Naive B cell (primary cell): ENCODE measurements around the gene TANGO2. TPM values are rescaled to one million over a fixed set of nuclear protein-coding genes. Genes with fewer than 3 reads are reported as not detected.

Experiments used
- ATAC-seq, 2 donors: fragments of 150-1000 bp; cut with Tn5 transposase; 2 replicates each; pipeline ENCODE4 v1.10.0; 2021; ENCODE audit warnings: low read depth in 2 of 2, mild to moderate bottlenecking in 2 of 2, moderate library complexity in 2 of 2
- DNase-seq: peaks from one replicate; pipeline ENCODE4 v3.0.0; 2022
- H3K27ac Mint-ChIP-seq, 6 donors: one replicate each; pipeline ENCODE4 v1.8.0; 2020 to 2022; ENCODE audit warnings: mild to moderate bottlenecking in 6 of 6, mixed read lengths in 6 of 6, moderate library complexity in 5 of 6, inconsistent platforms in 2 of 6
- H3K27me3 Mint-ChIP-seq, 3 donors: one replicate each; pipeline ENCODE4 v1.8.0; 2021 to 2022; ENCODE audit warnings: mixed read lengths in 3 of 3, mild to moderate bottlenecking in 1 of 3
- H3K36me3 Mint-ChIP-seq, 2 donors: one replicate each; pipeline ENCODE4 v1.8.0; 2020 to 2022; ENCODE audit warnings: mixed read lengths in 2 of 2, inconsistent platforms in 1 of 2, mild to moderate bottlenecking in 1 of 2
- H3K4me1 Mint-ChIP-seq, 3 donors: one replicate each; pipeline ENCODE4 v1.8.0; 2020 to 2022; ENCODE audit warnings: mixed read lengths in 3 of 3, inconsistent platforms in 1 of 3, mild to moderate bottlenecking in 1 of 3, moderate library complexity in 1 of 3
- H3K4me3 Mint-ChIP-seq, 8 donors: one replicate each; pipeline ENCODE4 v1.8.0; 2020 to 2022; ENCODE audit warnings: mild to moderate bottlenecking in 8 of 8, mixed read lengths in 8 of 8, moderate library complexity in 8 of 8, inconsistent platforms in 2 of 8
- H3K9me3 Mint-ChIP-seq, 7 donors: one replicate each; pipeline ENCODE4 v1.8.0; 2020 to 2022; ENCODE audit warnings: mixed read lengths in 7 of 7, mild to moderate bottlenecking in 5 of 7, inconsistent platforms in 2 of 7, moderate library complexity in 1 of 7
- polyA plus RNA-seq, 6 donors: library from polyadenylated mRNA; unstranded; fragments of 300-500 nt; fragmentation: Illumina TruSeq; gene quantifications; one replicate each; pipeline ENCODE4 v1.2.3, GENCODE V29; 2021; ENCODE audit warnings: low read depth in 6 of 6

TANGO2 gene
- polyA plus RNA-seq, 6 donors from 2014 or later: 24.3 to 46.1 (median 34.6) TPM

DNA sequence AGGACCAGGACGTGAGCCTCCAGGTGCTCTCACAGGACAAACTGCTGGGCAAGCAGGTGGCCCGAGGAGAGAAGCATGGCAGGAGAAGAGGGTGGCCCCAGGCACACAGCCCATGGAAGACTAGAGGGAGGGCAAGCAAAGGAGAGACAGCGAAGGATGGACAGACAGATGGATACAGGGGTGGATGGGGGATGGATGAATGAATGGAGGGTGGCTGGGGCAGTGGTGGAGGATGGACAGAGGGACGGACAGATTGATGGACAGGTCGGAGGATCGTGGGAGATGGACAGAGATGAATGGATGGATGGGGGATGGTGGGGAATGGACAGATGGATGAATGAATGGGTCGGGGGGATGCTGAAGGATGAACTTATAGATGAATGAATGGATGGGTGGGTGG is 27.0 kb upstream of the TANGO2 start:
- Mint-ChIP-seq H3K27me3 (peaks cover 0 to 19% (median 18%) of the 10 kb centered on the region in 3 donors), H3K4me1 (peaks cover 0 to 7% (median 0%) of the 10 kb centered on the region in 3 donors), H3K27ac (no peak overlapping the region), H3K9me3 (no peaks in the 10 kb centered on the region), H3K4me3 (no peak overlapping the region), H3K36me3 (no peaks in the 10 kb centered on the region)
- ATAC-seq (no peak), DNase-seq (no peak)

DNA sequence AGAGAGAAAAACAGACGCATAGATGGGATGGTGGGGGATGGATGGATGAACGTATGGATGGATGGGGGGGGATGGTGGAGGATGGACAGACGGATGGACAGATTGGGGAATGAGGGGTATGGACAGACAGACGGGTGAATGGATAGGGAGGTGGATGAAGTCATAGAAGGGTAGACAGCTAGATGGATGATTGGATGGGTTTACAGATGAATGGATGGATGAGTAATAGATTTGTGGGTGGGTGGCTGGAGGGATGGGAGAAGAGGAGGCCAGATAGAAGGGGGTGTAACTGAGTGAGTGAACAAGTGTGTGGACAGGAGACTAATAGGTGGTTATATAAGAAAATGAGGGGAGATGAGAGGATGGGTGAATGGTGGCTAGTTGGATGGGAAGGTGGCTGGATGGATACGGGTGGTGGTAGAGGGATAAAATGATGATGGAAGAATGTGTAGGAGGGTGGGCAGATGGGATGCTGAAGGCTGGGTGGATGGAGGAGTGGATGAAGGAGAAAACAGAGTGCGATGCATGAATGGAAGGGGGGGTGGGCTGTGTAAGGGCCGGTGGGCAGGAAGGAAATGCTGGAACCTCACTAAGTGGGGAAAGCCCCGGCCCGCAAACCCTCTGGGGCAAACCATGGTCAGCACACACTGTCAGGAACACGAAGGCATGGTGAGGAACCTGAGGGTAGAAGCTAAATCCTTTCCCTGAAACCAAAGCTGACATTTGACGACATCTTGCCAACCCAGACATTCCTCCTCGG is 25.9 kb upstream of the TANGO2 start:
- ATAC-seq: no peak
- Mint-ChIP-seq H3K27ac (no peak overlapping the region), H3K9me3 (no peaks in the 10 kb centered on the region), H3K4me3 (no peak overlapping the region), H3K27me3 (peaks cover 0 to 19% (median 18%) of the 10 kb centered on the region in 3 donors), H3K4me1 (peaks cover 0 to 7% (median 0%) of the 10 kb centered on the region in 3 donors), H3K36me3 (no peaks in the 10 kb centered on the region)
- DNase-seq: no peak

DNA sequence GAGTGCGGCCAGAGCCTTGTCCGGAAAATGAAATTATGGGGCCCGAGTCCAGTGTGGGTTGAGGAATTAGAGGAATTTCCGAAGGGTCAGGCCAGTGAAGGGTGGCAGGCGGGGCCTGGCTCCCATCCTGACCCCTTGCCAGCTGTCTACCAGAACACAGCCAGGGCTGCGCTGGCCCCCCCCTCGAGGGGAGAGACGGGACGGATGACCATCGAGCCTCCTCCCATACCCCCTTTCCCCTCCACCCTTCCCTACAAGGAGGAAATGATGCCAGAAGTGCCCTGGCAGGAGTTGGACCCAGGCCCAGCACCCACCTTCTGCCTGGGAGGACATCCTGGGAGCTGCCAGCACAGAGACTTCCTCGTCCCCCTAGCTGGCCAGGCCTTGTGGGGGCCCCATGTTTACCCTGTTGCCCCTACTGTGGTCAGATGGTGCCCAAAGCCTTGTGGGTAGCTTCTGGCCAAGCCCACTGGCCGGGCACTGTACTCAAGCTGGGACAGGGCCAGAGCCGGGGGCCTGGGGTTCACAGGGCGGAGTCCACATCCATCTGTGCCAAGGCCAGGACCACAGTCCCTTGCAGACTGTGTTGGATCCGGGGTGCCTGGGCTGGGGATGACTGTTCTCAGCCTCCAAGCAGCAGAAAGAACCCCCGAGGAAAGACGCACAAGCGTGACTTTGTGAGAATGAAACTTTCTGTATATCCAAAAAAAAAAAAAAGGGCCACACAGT is 25.1 kb upstream of the TANGO2 start:
- H3K36me3 Mint-ChIP-seq: no peaks in the 10 kb centered on the region
- H3K9me3 Mint-ChIP-seq: no peaks in the 10 kb centered on the region
- peaks cover 0 to 19% (median 18%) of the 10 kb centered on the region in 3 donors for H3K27me3 Mint-ChIP-seq
- peaks cover 0 to 7% (median 0%) of the 10 kb centered on the region in 3 donors for H3K4me1 Mint-ChIP-seq
- H3K27ac Mint-ChIP-seq: no peak overlapping the region
- ATAC-seq (no peak), DNase-seq (no peak)
- H3K4me3 Mint-ChIP-seq: no peak overlapping the region

DNA sequence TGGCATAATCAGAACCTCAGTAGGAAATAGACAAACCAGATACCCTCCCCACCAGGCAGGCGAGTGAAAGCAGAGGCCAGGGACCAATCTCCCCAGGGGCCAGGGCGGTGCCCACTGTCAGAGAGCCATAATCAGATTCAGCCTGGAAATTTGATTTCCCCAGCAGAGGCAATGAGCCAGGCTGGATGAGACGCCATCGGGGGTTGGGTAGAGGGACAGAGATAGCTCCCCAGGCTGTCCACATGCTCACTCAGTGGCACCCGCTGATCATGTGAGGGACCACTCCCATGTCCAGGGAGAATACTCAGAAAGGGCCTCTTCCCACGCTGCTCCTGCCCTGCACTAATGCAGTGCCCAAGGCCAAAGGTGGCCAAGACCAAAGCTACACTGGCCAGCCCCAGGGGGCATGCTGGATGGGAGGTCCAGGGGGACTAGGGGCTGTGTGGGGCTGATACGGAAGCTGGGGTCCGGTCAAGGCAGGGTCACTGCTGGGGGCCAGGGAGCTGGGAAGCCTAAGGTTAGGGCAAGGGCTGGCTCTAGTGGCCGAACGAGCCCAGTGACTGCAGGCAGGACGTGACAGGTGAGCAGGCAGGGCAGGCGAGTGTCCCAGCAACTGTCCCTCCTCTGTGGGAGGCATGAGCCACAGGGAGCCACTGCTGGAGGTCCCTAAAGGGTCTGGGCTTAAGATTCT is 24.1 kb upstream of the TANGO2 start:
- Mint-ChIP-seq H3K4me3 (no peak overlapping the region), H3K9me3 (peaks cover 0 to 2% (median 0%) of the 10 kb centered on the region in 7 donors), H3K27ac (no peak overlapping the region), H3K27me3 (peaks cover 0 to 19% (median 18%) of the 10 kb centered on the region in 3 donors), H3K36me3 (no peaks in the 10 kb centered on the region), H3K4me1 (peaks cover 0 to 7% (median 0%) of the 10 kb centered on the region in 3 donors)
- no peak for DNase-seq
- no peak for ATAC-seq

DNA sequence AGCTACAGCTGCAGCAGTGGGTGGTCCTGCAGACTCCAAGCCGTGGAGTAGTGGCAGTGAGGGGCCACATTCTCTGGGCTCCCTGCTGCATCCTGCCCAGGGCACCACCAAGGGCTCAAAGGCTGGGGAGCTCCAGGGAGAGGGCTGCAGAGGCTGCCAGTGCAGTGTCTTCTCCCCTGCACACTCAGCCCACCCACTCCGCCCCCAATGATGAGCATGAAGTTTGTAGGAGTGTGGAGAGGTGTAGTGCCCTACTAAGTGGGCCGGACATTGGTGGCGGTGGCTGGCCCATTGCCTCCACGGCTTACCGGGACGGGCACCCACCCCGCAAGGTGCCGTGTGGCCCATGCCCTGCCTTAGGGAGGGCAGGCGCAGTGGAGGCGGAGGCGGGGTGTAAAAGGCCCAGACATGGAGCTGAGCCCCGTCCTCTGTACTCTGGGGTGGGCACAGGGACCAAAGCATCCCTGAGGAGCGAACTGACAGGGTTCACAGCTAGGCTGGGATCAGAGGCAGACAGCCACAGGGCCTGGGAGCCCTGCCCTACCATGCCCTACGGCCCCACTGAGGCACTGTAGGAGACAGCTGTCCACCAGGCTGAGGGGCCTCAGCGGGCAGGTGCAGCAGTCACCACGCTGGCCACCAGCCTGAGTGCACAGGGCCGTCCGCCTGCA is 23.2 kb upstream of the TANGO2 start:
- Mint-ChIP-seq H3K4me1 (peaks cover 0 to 7% (median 0%) of the 10 kb centered on the region in 3 donors), H3K27me3 (peaks cover 0 to 19% (median 18%) of the 10 kb centered on the region in 3 donors), H3K9me3 (peaks cover 0 to 5% (median 0%) of the 10 kb centered on the region in 7 donors), H3K36me3 (peaks cover under 1 to 2% of the 10 kb centered on the region in 2 donors), H3K27ac (no peak overlapping the region), H3K4me3 (no peak overlapping the region)
- DNase-seq (no peak), ATAC-seq (no peak)

DNA sequence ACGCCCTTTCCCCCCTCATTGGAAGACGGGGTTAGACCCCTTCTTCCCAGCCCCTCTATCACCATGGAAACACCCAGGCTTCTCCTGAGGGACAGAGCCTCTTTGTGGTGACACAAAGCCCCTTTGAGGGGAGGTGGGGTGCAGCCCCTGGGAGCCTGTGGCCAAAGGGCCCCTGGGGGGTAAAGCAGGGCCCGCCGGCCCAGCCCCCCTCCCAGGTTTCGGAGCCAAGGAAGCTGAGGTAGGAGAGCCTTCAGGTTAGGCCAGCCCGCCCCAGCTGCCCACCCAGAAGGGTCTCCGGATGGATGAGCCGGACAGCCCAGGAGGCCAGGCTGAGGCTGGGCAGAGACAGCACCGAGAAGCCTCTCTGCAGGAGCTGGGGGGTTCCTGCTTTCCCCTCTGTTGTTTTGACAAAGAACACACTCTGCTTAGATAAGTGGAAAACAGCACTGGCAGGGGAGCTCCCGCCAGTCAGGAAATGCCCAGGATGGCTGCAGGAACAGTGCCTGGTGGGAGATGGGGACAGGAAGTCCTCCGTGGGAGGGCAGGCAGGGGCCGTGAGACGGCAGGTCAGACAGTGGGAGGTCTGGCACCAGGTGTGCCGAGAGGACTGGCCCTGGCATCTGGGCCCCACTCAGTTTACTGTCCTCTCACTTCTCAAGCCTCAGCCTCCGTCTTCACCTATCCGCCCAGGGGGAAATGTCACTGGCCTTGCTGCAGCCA is 22.5 kb upstream of the TANGO2 start:
- ATAC-seq (no peak), DNase-seq (no peak)
- peaks cover 7 to 8% of the 10 kb centered on the region in 2 donors for H3K36me3 Mint-ChIP-seq
- H3K27me3 Mint-ChIP-seq: peaks cover 0 to 19% (median 18%) of the 10 kb centered on the region in 3 donors
- H3K4me1 Mint-ChIP-seq: peaks cover 0 to 7% (median 0%) of the 10 kb centered on the region in 3 donors
- H3K9me3 Mint-ChIP-seq: peaks cover 0 to 12% (median 7%) of the 10 kb centered on the region in 7 donors
- no peak overlapping the region for H3K4me3 Mint-ChIP-seq
- H3K27ac Mint-ChIP-seq: no peak overlapping the region

DNA sequence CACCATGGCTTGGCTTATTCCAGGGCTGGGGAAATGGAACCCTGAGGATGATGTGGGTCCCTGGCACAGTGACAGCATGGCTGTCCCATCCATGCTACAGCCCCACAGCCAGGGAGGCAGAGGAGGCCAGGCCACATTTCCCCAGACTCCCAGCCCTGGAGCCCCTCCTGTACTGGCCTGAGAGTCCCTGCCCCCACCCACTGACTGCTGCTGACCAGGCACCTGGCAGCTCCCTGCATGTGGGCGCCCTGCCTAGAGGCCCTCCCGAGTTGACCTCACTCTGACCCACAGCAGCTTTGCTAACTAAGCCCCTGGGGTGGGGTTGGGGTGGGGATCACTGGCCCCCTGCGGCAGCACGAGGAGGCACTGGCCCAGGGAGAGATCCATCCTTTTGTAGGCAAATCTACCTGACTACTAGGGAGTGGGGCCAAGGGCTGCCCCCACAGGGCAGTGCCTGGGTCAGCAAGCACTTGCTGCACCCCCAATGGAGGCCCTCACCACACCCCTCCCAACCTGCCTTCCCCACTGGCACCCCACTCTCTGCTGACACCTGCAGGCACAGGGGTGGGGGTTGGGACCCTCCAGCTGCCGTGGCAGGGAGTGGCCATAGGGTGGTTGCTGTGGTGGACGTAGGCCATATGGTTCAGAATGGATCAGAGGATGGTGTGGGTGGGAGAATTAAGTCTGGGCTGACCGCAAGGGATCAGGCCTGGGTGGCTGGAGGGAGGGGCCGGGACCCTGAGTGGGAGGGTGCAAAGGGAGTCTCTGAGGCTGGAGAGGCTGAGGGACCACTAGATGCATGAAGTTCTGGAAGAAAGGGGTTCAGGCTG is 21.7 kb upstream of the TANGO2 start:
- peaks cover 10 to 13% of the 10 kb centered on the region in 2 donors for H3K36me3 Mint-ChIP-seq
- ATAC-seq: no peak
- peaks cover 0 to 17% (median 15%) of the 10 kb centered on the region in 7 donors for H3K9me3 Mint-ChIP-seq
- peaks cover 0 to 14% (median 11%) of the 10 kb centered on the region in 3 donors for H3K27me3 Mint-ChIP-seq
- DNase-seq: no peak
- no peak overlapping the region for H3K27ac Mint-ChIP-seq
- H3K4me3 Mint-ChIP-seq: no peak overlapping the region
- H3K4me1 Mint-ChIP-seq: peaks cover 0 to 7% (median 0%) of the 10 kb centered on the region in 3 donors

DNA sequence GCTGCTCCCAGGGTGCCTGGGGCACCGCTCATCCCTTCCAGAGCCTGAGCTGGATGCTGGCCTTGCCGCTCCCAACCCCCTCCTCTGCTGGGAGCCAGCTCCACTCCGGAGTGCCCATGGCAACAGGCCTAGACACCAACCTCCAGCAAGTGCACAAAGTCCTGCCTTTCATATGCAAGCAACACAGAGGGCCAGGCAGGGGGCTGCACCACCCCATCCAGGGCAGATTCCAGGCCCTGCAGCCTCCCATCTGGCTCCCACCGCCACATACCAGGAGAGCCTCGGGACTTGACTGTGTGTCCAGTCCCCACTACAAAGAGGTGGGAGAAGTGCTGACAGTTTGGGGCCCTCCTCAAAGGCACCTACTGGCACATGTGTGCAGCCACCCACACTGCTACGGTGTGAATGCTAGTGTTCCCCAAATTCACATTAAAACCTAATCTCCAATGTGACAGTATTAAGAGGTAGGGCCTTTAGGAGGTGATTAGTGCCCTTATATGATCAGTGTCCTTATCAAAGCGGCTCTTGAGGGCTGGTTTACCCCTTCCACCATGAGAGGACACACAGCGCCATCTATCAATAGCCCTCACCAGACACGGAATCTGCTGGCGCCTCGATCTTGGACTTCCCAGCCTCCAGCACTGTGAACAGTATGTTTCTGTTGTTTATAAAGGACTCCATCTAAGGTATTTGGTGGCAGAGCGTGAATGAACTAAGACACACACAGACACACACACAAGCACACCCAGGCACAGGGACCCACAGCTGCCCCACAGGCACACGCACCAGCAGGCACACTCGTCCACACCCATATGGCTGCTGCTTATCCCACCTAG is 20.4 kb upstream of the TANGO2 start:
- peaks cover 10 to 13% of the 10 kb centered on the region in 2 donors for H3K36me3 Mint-ChIP-seq
- peaks cover 0 to 6% (median 0%) of the 10 kb centered on the region in 3 donors for H3K27me3 Mint-ChIP-seq
- H3K4me1 Mint-ChIP-seq: no peaks in the 10 kb centered on the region
- peaks cover 0 to 23% (median 18%) of the 10 kb centered on the region in 7 donors for H3K9me3 Mint-ChIP-seq
- no peak overlapping the region for H3K27ac Mint-ChIP-seq
- ATAC-seq (no peak), DNase-seq (no peak)
- no peak overlapping the region for H3K4me3 Mint-ChIP-seq

DNA sequence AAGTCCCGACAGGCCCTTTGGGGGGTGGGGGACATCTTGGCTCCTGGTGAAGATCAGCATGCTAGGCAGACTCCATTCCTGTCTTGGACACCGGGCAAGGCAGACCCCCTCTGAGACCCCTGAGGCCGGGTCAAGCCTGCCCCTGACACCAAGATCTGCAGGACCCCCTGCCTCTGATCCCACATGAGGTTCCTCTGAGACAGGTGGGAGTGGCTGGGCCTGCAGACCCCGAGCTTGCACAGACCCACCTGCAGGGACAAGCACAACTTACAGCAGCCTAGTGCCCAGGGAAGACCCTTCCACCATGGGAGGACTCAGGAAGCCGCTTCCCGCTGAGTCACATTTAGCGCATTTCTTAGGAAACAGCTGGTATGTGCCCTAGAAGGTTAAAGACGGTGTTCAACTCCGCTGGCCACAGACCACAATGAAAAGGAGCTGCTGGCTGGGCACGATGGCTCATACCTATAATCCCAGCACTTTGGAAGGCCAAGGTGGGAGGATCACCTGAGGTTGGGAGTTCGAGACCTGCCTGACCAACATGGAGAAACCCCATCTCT is 19.8 kb upstream of the TANGO2 start:
- peaks cover 0 to 6% (median 0%) of the 10 kb centered on the region in 3 donors for H3K27me3 Mint-ChIP-seq
- H3K36me3 Mint-ChIP-seq: peaks cover 10 to 13% of the 10 kb centered on the region in 2 donors
- H3K4me3 Mint-ChIP-seq: no peak overlapping the region
- no peak for ATAC-seq
- DNase-seq: no peak
- no peaks in the 10 kb centered on the region for H3K4me1 Mint-ChIP-seq
- no peak overlapping the region for H3K27ac Mint-ChIP-seq
- peaks cover 0 to 23% (median 18%) of the 10 kb centered on the region in 7 donors for H3K9me3 Mint-ChIP-seq

DNA sequence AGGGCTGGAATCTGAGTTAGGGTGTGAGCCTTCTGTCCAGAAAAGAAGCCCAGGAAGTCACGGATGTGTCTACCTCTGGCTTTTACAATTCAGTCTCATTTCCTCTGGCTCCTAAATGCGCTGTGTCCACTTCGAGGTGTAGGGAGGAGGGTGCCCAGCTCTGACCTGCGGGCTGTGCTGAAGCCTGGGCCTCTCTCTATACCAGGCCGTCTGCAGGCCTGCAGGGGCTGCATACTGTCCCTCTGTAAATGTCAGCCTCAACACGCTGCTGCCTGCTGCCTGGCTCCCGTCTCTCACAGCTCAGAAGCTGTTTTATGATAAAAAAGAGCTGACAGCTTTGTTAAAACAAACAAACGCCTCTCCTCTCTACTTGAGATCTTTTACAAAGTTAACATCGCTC is 18.8 kb upstream of the TANGO2 start:
- Mint-ChIP-seq H3K9me3 (peaks cover 0 to 23% (median 18%) of the 10 kb centered on the region in 7 donors), H3K4me1 (no peaks in the 10 kb centered on the region), H3K4me3 (no peak overlapping the region), H3K36me3 (peaks cover 10 to 13% of the 10 kb centered on the region in 2 donors), H3K27ac (no peak overlapping the region), H3K27me3 (no peaks in the 10 kb centered on the region)
- DNase-seq (no peak), ATAC-seq (no peak)

DNA sequence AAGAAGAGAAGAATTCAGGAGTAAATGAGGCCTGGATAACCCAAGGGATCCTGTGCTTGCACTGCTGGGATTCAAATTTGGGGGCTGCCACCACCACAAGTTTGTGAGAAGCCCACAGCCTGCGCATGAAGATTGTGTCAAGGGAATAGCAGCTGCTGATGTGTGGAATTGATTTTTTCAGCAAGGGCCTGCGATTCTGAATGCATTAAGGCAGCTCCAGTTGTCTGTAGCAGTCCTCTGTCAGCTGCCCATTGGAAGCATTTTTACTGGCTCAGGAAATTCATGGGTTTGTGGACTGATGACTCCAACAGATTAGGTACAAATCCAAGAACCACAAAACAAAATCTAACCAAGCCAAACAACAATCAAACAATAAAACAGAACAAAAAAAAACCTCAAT is 18.3 kb upstream of the TANGO2 start:
- H3K9me3 Mint-ChIP-seq: peaks cover 0 to 23% (median 18%) of the 10 kb centered on the region in 7 donors
- peaks cover 10 to 13% of the 10 kb centered on the region in 2 donors for H3K36me3 Mint-ChIP-seq
- no peaks in the 10 kb centered on the region for H3K27me3 Mint-ChIP-seq
- H3K27ac Mint-ChIP-seq: peak overlapping the region in 1 of 6 donors; percentile 61
- H3K4me3 Mint-ChIP-seq: no peak overlapping the region
- ATAC-seq (no peak), DNase-seq (no peak)
- no peaks in the 10 kb centered on the region for H3K4me1 Mint-ChIP-seq
